HEK293T (cell line): Measurements from ENCODE around the gene PRSS1.
"Not testable (repeated sequence)": the region's sequence is repeated elsewhere in the genome, so short reads cannot be mapped to it uniquely, and the experiment has no call there.

Experiments used
- BHLHE40 ChIP-seq: fragments of 450-650 bp; IDR thresholded peaks from 2 replicates; pipeline ENCODE4 v1.6.1; 2016; ENCODE audit warnings: mild to moderate bottlenecking, moderate library complexity, borderline replicate concordance
- CTBP1 ChIP-seq: fragments of 450-650 bp; IDR thresholded peaks from 2 replicates; pipeline ENCODE4 v1.6.1; 2016; ENCODE audit warnings: borderline replicate concordance
- ELF4 ChIP-seq: fragments of 450-650 bp; IDR thresholded peaks from 2 replicates; pipeline ENCODE4 v1.6.1; 2017; ENCODE audit warnings: antibody characterized with exemption
- FOXA1 ChIP-seq: fragments of 450-650 bp; IDR thresholded peaks from 2 replicates; pipeline ENCODE4 v1.6.1; 2016; ENCODE audit warnings: mild to moderate bottlenecking
- FOXK2 ChIP-seq: fragments of 450-650 bp; IDR thresholded peaks from 2 replicates; pipeline ENCODE4 v1.6.1; 2016; ENCODE audit warnings: mild to moderate bottlenecking
- FOXM1 ChIP-seq: fragments of 450-650 bp; IDR thresholded peaks from 2 replicates; pipeline ENCODE4 v1.6.1; 2017; ENCODE audit warnings: mild to moderate bottlenecking, borderline replicate concordance
- HDGF ChIP-seq: fragments of 450-650 bp; IDR thresholded peaks from 2 replicates; pipeline ENCODE4 v1.6.1; 2017; ENCODE audit warnings: antibody characterized with exemption, borderline replicate concordance
- LEF1 ChIP-seq: fragments of 450-650 bp; IDR thresholded peaks from 2 replicates; pipeline ENCODE4 v1.6.1; 2017; ENCODE audit warnings: mild to moderate bottlenecking, borderline replicate concordance
- NFRKB ChIP-seq: fragments of 450-650 bp; IDR thresholded peaks from 2 replicates; pipeline ENCODE4 v1.6.1; 2016; ENCODE audit warnings: mild to moderate bottlenecking, moderate library complexity
- SP1 ChIP-seq: fragments of 450-650 bp; IDR thresholded peaks from 2 replicates; pipeline ENCODE4 v1.6.1; 2017
- TARDBP ChIP-seq: fragments of 450-650 bp; IDR thresholded peaks from 2 replicates; pipeline ENCODE4 v1.6.1; 2016
- ZNF384 ChIP-seq: fragments of 450-650 bp; IDR thresholded peaks from 2 replicates; pipeline ENCODE4 v1.6.1; 2016

GRCh38 chr7:142741932-142742331 is 7.3 kb upstream of the PRSS1 start:
- TF ChIP-seq SP1, TARDBP, FOXA1, ELF4, BHLHE40, FOXK2, FOXM1, ZNF384, NFRKB, CTBP1, HDGF, LEF1: not testable (repeated sequence)
